NCI-H2227 treated with DMSO at 0.1 percent for 48 hours (cell line): ENCODE data around the gene GRIK1.

Experiments used
- DNase-seq: peaks from one replicate; lab custom pipeline; 2025; lab: John Stamatoyannopoulos, UW

The GRIK1 gene

GRCh38 chr21:29642551-29643245 lies 297.1 kb downstream of the GRIK1 start:
- no peak for DNase-seq

GRCh38 chr21:29641635-29642550 lies 297.9 kb downstream of the GRIK1 start:
- no peak for DNase-seq

- no peak for DNase-seq
Measured at GRCh38 chr21:29641001-29641634, 298.7 kb downstream of the GRIK1 start.

DNA sequence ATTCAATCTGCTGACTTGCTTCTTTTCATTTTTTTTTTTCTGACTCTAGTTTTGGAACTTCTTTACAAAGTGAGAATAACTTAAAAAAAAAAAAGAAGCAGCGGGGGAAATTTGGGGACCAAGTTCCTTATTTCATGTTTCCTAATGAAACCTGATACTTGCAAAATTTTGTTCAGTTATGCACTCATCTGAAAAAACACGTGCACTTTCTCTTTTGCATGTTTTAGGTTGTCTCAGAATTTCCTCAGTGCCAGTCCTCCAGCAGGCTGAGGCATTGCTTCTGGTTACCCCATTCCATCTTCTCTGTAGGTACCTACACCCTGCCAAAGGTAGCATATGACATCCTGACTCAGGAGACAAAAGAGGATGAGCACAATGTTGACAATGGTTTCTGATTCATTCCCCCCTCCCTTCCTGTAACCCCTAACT lies 299.7 kb downstream of the GRIK1 start:
- DNase-seq, result no peak

GRCh38 chr21:29639366-29640079 lies 300.3 kb downstream of the GRIK1 start:
- DNase-seq, result no peak

- DNase-seq, result no peak
Measured at GRCh38 chr21:29638761-29639327, 301.0 kb downstream of the GRIK1 start.

GRCh38 chr21:29638138-29638537 lies 301.7 kb downstream of the GRIK1 start:
- DNase-seq, result no peak

DNA sequence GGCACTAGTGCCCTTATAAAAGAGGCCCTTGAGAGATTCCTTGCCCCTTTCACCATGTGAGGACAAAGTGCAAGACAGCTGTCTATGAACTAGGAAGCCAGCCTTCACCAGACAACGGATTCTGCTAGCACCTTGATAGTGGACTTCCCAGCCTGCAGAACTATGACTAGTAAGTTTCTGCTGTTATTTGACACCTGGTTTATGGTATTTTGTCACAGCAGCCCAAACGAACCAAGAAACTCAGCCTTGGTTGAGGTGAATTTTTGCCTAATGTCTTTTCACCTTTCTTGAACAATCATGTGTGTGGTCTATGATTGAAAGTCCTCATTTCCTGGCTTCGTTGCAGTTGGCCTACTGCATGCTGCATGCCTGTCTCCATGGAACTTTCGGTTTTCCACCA lies 302.2 kb downstream of the GRIK1 start:
- no peak for DNase-seq

GRCh38 chr21:29637134-29637533 lies 302.7 kb downstream of the GRIK1 start:
- no peak for DNase-seq

DNA sequence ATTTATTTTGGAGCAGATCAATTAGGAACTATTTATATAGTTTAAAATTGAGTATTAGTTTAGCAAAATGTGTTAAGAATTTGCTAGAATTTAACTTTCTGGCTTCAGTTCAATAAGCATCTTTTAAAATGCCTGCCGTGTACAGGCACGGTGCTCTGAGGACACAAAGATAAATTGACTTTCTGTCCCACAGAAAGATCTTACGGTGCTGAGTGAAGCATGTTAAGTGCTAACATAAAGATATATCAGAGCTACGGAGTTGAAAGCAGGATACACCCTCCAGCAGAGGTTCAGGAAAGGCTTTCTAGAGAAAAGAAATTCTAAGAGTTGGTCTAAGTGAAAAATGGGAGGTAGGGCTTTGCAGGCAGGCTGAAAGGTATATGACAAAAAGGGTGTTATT lies 305.4 kb downstream of the GRIK1 start:
- DNase-seq, result no peak

DNA sequence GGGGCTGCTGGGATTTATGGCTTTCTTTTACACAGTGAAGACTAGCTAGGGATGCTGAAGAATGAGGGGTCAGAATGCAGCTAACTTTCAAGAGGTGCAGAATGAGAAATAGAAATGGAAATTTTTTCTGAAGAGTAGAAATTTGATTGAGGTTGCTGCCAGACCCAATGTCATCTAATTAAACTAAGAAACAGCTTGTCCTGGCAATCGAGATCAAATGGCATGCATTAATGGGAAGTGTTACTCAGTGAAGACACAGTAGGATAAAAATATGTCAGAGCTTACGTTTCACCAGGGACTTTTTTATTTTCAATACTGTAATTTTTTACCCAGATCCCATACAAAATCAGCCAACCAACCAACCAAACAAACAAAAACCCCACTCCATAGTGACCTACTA lies 306.0 kb downstream of the GRIK1 start:
- no peak for DNase-seq

DNA sequence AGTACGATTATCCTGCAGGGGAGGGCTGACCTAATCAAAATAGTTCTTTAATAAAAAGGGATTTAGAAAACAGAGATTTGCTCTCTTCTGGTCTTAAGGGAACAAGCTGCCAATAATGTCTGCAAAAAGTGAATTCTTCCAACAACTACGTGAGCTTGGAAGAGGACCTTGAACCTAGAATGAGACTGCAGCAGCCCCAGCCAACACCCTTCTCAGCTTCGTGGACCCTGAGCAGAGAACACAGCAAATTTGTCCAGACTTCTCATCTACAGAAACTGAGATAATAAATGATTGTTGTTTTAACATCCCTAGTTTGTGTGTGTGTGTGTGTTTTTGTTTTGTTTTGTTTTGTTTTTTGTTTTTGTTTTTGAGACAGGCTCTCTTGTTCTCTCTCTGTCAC lies 309.4 kb downstream of the GRIK1 start:
- no peak for DNase-seq

GRCh38 chr21:29627905-29628304 lies 311.9 kb downstream of the GRIK1 start:
- DNase-seq, result no peak

- no peak for DNase-seq
Measured at GRCh38 chr21:29626801-29627470, 312.9 kb downstream of the GRIK1 start.

GRCh38 chr21:29625990-29626389 lies 313.8 kb downstream of the GRIK1 start:
- no peak for DNase-seq

DNA sequence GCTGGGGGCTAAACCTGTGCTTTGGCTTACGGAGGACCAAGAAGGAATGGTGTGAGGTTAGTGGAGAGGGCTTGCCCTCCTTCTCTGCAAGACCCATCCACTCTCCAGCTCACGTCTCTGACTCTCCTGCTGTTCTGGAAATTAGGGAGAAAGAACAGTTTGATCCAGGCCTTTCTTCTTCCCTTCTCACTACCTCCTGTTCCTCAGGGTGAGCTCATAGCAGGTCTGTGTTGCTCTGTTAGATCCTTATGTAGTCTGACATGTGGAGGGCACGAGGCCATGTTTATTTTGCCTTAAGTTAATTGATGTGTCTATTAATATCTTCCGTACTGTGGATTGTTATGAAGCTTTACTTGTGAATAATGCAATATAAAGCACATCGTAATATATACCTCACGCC lies 315.0 kb downstream of the GRIK1 start:
- no peak for DNase-seq

- DNase-seq, result no peak
Measured at GRCh38 chr21:29621525-29621924, 318.3 kb downstream of the GRIK1 start.

DNA sequence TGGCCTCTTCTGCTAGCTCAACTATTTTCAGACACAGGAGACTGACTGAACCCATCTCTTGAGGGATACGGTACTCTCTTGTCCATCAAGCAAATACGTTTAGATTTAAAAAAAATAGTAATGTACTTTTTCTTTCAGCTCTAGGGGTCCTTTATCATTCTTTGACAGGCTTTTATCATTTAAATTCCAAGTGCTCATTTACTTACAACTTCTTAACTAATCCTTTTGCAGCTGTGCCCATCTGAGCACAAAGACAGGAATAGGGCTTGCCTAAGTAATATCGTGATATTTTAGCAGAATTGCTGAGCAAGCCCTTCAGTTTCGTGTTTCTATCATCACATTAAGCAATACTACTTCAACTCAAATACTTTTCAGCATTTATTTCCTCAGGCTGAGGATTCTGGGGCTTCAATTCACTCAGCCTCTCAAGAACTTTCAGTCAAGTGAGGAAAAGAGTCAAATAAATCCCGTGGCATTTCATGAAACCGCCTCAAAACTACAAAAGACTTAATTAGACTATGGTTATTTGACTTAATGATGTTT lies 323.5 kb downstream of the GRIK1 start:
- DNase-seq, result no peak

DNA sequence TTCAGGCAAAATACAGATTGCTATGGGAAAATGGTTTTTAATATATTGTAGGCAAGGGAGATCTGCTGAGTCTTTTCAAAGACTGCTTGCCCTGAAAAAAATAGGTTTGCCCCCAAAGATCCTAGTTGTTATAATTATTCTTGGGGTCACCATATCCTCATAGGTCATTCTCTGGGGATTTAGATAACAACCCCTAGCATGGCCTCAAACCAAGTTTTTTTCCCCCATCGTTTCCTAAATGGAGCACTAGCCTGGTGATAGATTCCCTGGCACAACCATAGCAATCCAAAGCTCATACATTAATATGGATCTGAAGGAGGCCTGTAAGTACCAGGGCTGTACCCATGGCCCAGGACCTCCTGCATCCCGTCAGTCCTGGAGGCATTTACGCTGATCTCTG lies 325.9 kb downstream of the GRIK1 start:
- DNase-seq, result no peak

- no peak for DNase-seq
Measured at GRCh38 chr21:29613021-29613420, 326.8 kb downstream of the GRIK1 start.

GRCh38 chr21:29610779-29611360 lies 328.9 kb downstream of the GRIK1 start:
- no peak for DNase-seq
